ELR (cell line): ENCODE results near the gene SEPTIN12.
"Not testable (repeated sequence)": the region's sequence is repeated elsewhere in the genome, so short reads cannot be mapped to it uniquely, and the experiment has no call there.

ENCODE experiments used
- DNase-seq: peaks from one replicate; pipeline ENCODE4 v3.0.0-alpha.2; 2015; ENCODE audit warnings: low read depth

The SEPTIN12 gene

DNA sequence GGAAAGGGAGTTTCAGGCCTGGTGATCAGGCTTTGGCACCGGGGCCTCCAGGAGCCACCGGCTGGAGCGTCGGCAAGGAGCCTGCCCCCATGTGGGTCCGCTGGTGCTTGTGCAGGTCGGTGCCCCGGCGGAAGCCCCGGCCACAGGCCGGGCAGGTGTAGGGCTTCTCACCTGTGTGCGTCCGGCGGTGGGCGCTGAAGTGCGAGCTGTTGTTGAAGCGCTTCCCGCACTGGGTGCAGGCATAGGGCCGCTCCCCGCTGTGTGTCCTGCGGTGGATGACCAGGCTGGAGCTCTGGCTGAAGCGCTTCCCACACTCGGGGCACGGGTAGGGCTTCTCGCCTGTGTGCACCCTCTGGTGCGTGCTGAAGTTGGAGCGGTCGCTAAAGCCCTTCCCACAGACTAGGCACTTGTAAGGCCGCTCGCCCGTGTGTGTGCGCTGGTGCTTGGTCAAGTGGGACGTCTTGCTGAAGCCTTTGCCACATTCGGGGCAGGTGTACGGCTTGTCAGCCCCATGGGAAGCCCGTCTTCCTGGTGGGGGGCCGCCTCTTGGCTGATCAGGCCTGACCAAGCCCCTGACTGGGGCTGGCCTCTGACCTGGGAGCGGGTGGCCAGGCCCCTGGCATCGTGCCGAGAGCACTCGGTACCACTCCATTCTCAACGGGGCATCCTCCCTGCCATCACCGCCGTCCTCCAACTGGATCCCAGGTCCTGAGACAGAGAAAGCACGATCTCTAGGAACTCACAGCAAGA is 35.6 kb downstream of the SEPTIN12 start:
- no peak for DNase-seq

DNA sequence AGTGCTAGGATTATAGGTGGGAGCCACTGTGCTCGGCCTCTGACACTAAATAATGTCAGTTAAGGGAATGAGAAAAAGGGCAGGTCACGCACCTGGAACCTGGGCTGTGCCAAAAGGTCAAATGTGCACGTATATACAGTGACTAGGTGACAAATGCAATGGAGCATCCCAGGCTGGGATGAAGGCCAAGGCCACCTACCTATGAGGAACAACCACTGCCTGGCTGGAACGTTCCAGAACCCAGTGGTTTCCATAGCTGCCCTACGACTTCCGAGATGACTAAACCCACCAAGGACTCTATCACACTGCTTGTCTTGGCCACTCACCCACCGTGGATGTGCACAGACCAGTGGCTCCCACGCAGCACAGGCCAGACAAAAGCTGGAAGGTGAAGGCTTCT is 37.2 kb downstream of the SEPTIN12 start:
- DNase-seq: no peak

DNA sequence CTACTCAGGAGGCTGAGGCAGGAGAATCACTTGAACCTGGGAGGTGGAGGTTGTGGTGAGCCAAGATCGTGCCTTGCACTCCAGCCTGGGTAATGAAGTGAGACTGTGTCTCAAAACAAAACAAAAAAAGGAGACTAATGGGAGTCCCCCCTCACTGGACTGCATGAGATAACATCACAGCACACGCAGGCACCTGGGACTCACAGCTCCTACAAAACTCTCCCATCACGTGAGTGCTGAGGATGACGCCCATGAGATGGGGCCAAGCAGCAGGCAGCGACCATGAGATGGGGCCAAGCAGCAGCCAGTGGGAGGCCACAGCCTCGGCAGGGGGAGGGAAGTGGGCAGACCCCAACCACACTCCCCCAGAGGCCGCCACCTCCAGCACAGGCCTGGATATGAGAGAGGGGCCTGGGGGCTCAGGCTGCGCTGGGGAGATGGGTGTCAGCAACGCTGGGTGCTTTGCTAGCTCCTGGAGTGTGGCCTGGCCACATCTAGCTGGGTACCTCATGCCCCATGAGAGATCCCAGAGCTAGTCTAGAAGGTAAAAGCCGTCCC is 38.4 kb downstream of the SEPTIN12 start:
- DNase-seq: no peak

DNA sequence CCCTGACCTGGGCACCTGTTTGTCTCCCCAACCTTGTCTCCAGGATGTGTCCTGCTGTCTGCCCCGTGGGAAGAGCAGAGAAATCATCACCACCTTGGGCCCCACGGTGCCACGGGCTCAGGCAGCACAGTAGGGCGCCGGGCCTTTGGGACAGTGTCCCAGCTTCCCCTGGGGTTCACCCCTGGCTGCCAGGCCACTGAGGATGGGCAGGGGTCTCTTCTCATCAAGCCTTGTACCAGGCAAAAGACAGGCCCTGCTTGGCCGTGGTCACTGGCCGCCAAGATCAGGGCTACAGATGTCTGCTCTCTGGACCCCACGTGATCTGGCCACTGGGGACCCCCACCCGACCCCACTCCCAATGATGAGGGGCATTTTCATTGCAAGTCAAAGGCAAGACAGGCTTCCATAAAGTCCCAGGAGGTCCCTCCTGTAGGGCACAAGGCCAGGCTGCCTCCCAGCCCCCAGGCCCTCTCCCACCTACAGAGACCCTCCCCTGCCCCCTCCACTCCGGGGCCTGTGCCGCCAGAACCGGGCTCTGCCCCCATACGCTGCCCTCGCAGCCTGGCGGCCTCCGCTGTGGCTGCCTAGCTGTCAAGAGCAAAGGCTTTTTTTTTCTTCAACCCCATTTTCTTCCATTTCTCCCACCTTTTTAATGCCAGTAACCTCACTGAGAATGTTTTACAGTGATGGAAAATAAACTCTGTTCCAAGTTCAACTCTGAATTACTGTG is 39.3 kb downstream of the SEPTIN12 start:
- no peak for DNase-seq

DNA sequence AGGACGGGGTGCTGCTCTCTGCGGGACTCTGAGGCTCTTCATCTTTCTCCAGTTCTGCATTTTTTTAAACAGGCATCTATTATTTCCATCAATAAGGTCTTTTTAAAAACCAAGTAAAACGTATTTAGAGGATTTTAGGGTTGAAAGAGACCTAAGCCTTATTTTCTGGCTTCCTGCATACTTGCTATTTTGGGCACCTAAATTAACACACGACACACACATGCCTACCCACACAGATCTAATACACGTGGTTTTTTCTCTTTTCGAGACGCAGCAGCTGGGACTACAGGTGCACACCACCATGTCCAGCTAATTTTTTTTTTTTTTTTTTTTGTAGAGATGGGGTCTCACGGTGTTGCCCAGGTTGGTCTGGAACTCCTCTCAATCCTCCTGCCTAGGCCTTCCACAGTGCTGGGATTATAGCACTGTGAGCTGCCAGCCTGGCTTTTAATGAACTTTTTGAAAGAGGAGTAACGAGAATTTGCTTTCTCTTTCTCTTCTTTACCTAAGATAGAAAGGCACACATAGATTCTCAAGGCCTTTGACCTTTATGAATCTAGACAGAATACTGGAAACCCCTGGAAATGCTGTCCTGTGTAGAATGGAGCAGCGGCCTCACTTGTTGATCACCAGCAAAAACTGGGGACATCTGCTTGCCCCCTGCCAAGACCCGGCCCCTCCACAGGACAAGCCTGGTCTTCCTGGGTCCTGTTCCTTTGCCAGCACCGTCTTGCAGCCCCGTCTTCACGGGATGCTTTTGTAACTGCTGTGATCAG is 40.1 kb downstream of the SEPTIN12 start:
- no peak for DNase-seq

DNA sequence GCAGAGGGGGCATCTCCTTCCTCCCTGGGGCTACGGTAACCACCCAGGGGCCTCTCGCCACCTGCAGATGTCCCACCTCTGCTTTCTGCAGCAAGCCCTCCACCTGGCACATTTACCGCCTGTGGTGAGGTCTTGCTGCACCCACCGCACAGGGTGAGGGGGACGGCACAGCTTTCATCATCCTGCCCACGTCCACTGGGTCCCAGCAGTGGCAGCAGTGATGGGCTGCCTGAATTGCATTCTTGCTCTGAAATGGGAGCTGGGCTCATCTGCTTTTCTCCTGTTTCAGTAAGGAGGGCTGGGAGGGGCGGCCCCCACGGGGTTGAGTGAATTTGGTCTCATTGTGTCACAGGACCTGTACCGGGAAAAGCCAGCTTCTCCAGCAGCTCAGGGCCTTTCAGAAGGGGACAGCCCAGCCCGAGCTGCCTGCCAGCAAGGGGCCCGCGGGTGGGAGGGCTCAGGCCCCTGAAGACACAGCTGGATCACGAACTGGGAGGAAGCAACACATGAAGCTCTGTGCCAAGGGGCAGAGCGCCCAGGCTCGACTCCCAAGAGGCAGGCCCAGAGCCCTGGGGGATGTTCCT is 41.1 kb downstream of the SEPTIN12 start:
- no peak for DNase-seq

DNA sequence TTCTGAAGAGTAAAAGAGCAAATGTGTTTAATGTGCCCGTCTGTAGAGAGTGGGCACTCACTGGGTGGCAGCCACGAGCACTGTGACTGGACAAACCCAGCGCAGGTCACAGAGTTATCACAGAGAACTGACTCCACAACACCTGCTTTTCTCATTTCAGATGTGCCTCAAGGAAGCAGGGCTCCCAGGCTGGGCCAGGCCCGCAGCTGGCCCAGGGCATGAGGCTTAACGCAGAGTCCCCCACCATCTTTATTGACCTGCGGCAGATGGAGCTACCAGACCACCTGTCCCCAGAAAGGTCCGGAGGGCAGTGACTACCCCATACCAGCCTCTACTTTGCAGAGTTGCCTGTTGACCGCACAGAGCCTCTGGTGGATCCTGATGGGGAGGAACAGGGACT is 41.9 kb downstream of the SEPTIN12 start:
- DNase-seq: no peak

DNA sequence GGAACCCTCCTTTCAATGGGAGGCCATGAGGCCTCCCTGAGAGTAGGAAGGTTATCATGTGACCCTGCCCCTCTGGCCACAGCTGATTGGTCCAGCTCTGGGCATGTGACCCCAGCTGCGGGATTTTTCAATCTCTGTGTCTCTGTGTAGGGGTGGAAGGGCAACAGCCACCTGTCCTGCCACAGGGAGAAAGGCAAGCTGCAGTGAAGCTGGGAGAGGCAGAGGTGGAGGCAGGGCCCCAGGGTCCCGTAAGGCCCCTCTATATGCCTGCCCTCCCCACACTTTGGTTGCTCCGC is 42.9 kb downstream of the SEPTIN12 start:
- DNase-seq: no peak

DNA sequence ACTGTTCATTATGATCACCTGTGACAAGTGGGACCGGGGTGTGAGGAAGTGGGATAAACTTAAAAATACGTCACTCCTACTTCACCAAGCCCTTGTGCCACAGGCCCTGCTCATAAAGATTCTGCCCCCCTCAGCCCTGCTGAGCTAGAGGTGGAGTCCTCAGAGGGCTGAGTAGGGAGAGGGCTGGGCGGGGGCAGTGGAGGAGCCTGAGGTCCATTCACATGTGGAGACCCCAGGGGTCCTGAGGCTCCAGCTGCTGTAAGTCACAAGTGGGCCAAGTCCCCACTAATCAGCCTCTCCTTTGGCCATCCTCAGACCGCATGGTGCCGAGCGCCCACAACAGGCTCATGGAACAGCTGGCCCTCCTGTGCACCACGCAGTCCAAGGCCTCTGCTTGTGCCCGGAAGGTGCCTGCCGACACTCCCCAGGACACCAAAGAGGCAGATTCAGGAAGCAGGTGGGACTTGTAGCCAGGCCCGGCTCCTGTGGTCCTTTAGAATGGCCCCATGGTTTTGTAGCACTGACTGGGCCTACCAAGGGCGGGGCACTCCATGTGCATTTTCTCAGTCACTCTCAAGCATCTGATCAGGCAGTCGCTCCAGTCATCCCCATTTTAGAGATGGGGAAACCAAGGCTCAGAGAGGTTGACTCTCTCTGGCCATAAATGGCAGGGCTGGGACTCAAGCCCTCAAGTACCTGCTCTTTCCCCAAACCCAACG is 43.4 kb downstream of the SEPTIN12 start:
- DNase-seq: no peak

DNA sequence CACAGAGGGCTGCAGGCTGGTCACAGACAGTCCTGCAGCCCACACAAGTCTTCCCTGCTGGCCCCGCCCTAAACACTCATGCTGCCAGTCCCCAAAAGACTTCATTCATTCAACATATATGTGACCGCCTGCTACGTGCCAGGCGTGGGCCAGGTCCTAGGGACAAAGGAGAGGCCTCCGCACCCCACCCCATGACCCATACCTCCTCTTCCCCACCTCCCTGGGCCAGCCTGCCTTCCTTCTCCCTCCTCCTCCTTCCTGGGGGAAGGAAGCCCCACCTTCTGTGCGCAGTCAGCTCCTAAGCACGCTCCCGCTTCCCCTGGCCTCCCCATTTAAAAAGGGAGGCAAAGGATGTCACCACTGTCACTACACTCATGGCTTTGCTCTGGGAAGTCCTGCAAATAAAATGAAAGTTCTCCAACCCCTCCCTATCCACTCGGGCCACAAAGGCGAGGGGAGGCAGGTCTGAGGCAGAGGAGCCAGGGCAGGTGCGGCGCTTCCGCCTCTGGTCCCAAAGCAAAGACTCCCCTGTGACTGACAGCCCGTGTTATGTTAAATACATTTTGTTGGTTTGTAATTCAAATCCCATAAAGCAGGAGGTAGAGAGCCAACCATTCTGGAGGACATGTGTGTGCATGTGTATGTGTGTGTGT is 44.8 kb downstream of the SEPTIN12 start:
- no peak for DNase-seq

DNA sequence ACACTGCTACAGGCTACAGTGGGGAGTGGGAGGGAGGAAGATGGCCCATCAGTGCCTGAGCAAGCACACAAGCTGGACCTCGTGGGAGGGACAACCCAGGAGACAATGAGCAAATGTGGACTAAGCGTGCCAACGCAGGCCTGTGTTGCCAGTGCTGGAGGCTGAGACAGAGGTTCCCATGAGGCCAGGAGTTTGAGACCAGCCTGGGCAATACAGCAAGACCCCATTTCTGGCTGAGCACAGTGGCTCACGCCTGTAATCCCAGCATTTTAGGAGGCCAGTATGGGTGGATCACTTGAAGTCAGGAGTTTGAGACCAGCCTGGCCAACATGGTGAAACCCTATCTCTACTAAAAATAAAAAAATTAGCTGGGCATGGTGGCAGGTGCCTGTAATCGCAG is 49.8 kb downstream of the SEPTIN12 start:
- not testable (repeated sequence) for DNase-seq

DNA sequence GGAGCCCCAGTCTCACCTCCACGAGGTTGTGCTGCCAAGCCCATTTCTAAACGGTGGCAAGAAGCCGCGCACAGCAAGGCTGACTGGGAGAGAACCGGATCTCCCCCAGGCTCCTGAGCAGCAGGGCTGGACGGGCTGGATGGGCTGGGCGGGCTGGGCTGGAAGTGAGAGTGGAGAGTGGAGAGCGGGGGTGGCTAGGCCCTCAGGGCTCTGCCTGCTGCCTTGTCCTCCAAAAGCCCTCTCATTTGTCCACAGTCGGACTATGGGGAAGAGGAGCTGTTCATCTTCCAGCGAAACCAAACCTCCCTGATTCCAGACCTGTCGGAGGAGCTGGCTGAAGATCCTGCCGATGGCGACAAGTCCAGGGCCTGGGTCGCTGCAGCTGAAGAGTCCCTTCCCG is 50.6 kb downstream of the SEPTIN12 start:
- DNase-seq: no peak

DNA sequence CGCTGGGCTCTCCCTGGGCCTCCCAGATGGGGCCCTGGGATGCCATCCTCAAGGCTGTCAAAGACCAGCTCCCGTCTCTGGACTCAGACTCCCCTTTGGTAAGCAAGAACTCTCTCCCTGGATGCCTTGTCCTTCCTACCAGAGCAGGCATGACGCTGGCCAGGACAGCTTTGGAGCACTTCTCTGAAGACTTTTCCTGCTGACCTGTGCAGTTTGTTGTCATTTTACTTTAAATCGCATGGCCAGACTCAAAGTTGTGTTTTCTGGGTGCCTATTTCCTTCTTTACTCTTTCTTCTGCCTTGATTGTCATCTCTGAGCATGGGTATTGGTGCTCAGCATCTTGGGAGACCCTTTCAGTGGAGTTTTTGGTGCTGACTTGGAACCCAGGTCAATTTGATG is 51.6 kb downstream of the SEPTIN12 start:
- DNase-seq: no peak

DNA sequence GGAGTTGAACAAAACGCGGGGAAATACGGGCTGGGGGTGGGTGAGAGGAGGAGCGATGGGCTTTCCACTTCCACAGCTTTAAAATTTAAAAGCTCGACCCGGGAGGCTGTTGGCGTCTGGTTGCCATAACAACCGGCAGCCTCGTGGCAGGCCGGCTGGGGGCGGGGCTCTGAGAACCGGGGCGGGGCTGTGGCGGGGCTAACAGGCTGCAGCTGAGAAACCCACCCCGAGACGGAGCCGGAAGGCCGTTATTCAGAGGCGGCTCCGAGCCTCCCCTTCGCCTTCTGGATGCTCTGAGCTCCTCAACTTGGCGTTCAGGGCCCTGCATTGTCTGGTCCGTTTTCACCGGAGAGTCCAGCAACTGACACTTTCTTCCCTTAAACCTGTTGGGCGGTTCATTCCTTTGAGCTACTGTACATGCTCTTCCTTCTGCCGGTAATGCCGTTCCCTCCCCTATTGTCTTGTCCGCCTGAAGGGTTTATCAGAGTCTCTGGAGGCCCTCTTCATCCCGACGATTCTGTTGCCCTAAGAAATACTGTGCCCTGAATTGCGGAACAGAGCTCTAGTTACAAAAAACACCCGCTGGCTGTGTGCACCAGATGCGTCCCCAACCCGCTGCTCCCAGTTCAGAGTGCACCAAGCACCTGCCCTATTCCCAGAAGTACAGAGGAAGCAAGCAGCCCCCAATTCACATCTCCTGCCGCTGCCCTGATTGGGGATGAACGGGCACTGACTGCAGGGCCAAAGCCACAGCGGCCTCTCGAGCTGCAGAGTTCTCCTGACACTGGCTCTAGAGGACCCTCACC is 53.2 kb downstream of the SEPTIN12 start:
- DNase-seq: peak; percentile 85

DNA sequence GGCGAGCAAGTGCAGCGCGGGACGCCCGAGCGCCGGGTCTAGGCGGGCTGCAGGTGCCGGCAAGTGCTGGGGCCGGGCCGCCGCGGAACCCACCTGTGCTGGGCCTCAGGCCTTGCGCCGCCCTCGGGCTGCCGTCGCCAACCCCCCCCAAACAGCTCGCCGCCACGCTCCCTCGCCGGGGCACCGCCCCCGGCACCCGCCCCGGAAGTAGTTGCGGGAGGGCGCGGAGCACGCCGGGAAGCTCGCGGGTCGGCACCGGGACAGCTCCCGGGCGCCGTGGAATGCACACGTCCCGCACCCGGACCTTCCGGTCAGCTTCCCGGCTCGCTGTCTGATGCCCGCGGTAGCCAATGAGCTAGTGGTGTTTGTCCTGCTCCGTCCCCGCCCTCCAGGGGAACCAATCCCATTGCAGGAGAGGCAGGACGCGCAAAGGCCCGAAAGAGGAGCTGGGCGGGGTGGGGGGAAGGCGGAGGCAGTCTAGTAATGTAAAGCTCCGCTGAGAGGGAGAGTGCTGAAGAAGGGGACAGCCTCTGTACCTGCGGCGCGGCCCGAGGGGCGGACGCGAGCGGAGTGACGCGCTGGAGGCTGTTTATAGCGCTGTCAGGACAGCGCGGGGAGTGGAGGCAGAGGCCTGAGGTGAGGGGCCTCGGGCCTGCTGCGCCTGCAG is 53.9 kb downstream of the SEPTIN12 start, which contains the start of the genes ANKS3 and DNAAF8:
ANKS3 (minus strand) TSS at position 209 of the 667 bp plus-strand sequence. CDS start 4,122 bp downstream, outside the sequence.
DNAAF8 (plus strand) TSS at position 475 of the 667 bp plus-strand sequence. CDS start 1,978 bp downstream, outside the sequence.
- peak; percentile 97 for DNase-seq

DNA sequence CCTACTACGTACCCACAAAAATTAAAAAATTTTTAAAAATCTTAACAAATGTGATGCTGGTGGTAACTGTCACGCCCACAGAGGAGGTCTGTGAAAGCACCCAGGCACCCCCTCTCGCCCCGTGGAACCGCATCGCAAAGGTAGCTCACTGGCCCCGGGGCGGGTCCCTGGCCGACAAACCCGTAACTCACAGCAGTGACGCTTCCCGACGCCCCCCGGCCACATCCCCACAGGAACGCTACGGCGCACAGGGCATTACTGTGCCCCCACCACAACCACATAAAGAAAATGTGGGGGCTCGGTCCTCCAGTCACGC is 54.4 kb downstream of the SEPTIN12 start:
- peak; percentile 23 for DNase-seq

DNA sequence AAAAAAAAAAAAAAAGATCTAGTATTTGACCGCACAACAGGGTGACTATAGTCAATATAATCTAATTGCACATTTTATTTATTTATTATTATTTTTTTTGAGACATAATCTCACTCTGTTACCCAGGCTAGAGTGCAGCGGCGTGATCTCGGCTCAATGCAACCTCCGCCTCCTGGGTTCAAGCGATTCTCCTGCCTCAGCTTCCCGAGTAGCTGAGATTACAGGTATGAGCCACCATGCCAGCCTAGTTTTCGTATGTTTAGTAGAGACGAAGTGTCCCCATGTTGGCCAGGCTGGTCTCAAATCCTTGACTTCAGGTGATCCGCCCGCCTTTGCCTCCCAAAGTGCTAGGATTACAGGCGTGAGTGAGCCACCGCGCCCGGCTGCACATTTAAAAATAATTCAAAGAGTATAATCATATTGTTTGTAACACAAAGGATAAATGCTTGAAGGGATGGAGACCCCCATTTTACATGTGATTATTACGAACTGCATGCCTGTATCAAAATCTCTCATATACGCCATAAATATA is 54.9 kb downstream of the SEPTIN12 start:
- DNase-seq: no peak

DNA sequence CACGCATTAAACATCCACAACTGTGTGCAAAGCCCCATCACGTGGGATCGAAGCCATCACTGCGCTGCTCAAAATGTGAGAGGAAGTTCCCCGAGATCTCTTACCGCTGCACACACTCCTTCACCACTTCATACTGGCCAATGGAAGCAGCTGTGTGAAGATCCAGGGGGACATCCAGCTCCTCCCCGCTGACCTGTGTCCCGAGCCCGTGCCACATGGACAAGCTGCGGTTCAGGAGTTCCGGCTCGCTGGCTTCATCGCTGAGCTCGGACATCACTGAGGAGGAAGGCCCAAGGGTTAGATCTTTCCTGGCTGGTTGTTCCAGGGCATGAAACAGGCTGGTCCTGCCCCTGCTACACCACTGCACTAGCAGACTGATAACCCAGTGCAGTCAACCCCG is 58.3 kb downstream of the SEPTIN12 start:
- DNase-seq: no peak

DNA sequence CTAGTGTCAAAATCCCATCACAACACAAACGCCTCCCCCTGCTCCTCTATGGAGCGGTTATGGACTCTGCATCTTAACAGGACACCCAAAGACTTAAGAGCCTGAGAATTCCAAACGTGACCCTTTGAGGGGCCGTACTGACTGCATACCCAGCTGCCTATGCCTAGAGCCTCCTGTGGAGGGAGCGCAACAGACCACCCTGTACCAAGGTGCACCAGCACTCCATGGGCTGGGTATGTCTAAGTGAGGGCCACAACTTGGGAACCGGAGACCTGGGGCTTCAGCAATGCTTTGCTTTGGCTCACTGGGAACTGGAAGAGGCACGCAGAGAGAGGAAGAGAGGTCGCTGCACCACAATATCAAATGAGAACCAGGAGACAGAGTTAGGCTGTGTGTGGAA is 59.5 kb downstream of the SEPTIN12 start:
- DNase-seq: no peak
